Stimulated activated CD4-positive, alpha-beta T cell treated with anti-CD3 and anti-CD28 coated beads, Interleukin-4, amount 100 ng/mL, for 48 hours (primary cell): ENCODE results near the gene SLC12A7.
"Not testable (repeated sequence)": the region's sequence is repeated elsewhere in the genome, so short reads cannot be mapped to it uniquely, and the experiment has no call there.

Source experiments
- DNase-seq, 2 donors: peaks; one replicate each; pipeline ENCODE4 v3.0.0-alpha.2; 2020; ENCODE audit warnings: low read depth in 2 of 2

The SLC12A7 gene

DNA sequence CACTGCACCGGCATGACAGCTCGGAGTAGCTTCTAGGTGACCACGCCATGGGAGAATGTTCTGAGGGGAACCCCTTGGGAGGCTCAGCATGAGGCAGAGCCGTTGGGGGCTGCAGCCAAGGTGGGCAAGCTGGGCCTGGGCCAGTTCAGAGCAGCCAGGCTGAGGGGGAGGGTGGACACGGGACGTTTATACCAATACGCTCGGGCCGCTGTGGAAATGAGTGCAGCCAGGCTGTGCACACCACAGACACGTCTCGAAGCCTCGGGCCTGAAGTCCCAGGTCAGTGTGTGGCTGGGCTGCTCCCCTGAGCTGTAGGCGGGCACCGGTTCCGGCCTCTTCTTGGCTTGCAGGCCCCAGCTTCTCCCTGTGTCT lies 28.9 kb upstream of the SLC12A7 start:
- no peak for DNase-seq

- peak; percentile 75 for DNase-seq
Observed at GRCh38 chr5:1140171-1140817, 28.4 kb upstream of the SLC12A7 start.

GRCh38 chr5:1139331-1140170 lies 27.7 kb upstream of the SLC12A7 start:
- DNase-seq, result no peak

DNA sequence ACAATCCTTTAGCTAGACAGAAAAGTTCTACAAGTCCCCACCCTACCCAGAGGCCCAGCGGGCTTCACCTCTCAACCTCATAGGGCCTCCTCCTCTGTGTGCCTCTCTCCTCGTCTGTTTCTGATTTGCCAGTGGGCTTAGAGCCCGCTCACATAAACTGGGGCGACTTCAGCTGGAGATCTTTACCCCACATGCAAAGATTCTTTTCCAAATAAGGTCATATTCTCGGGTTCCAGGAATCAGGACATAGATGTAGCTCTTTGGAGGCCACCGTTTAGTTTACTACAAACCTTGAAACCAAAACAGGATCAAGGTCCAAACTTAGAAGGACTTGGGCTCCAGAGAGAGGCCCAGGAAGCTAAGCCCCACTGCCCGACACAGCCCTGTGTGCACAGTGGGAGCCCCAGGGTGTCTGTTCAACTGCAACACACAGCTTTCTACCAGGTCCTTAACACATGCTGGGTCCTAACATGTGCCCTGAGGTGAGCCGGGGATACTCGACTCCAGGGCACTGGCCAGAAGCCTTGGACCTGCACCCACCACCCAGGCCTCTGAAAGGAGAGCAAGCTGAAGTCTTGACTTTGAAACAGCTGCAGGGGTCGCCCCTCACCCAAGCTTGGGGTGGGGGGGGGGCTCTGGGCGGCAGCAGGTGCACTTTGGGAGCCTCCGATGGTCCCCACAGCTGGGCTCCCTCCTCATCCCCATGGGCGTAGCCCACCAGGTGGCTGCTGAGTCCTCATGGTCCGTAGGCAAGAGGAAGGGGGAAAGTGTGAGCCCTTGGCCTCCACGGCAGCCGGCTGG lies 26.8 kb upstream of the SLC12A7 start:
- no peak for DNase-seq

- DNase-seq, result peak in 1 of 2 donors; percentile 4
Observed at GRCh38 chr5:1137567-1138444, 25.9 kb upstream of the SLC12A7 start.

DNA sequence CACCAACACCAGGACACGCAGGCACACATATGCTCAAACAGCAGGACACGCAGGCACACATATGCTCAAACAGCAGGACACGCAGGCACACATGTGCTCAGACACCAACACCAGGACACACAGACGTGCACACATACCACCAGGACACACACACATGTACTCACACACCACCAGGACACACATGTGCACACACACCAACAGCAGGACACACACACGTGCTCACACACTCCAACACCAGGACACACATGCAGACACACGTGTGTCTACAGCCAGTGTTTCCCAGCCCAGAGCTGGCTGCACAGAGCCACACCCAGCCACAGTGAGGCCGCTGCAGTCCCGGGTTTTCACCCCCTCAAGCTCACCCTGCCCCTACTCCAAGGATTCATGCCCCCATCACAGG lies 25.0 kb upstream of the SLC12A7 start:
- DNase-seq, result no peak

DNA sequence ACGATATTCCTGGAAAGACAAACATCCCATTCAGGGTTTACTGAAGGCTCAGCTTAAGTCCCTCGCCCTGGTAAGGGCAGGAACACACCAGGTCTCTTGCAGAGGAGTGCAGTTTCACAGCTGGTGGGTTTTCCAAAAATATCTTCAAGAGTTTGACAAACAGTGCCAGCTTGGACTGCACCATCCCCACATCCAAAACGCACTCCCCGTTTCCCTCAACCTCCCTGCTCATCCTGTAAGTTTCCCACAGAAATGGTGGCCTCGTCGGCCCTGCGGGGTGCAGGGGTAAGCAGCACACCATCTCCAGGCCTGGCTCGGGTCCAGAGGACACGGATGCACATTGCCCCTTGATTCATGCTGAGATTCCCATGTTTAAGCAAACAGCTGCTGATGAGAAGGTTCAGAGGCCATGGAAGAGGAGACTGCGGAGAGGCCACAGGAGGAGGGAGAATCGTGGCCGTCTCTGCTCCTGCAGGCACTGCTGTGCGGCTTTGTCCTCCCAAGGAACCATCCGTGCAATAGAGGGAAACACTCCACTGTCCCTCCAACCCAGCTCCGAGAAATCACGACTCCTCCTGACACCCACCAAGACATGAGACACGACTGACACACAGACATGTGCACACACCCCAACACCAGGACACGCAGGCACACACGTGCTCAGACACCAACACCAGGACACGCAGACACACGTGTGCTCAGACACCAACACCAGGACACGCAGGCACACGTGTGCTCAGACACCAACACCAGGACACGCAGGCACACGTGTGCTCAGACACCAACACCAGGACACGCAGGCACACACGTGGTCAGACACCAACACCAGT lies 24.0 kb upstream of the SLC12A7 start:
- no peak for DNase-seq

DNA sequence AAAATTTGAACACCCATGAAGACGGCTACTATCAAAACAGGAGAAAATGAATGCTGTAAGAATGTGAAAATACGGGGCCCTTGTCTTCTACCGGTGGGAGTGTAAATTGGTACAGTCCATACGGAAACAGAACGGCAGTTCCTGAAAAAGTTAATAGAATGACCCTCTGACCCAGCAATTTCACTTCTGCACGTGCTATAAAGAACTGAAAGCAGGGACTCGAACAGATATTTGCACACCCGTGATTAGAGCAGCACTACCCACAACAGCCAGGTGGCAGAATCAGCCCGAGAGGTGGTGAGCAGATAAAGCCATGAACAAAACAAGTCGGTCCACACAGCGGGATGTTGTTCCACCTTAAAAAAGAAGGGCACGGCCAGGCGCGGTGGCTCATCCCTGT lies 22.6 kb upstream of the SLC12A7 start:
- no peak for DNase-seq

GRCh38 chr5:1133510-1134201 lies 21.8 kb upstream of the SLC12A7 start:
- no peak for DNase-seq

GRCh38 chr5:1133108-1133507 lies 21.2 kb upstream of the SLC12A7 start:
- no peak for DNase-seq

GRCh38 chr5:1132570-1132969 lies 20.7 kb upstream of the SLC12A7 start:
- no peak for DNase-seq

GRCh38 chr5:1131726-1132125 lies 19.9 kb upstream of the SLC12A7 start:
- DNase-seq, result no peak

DNA sequence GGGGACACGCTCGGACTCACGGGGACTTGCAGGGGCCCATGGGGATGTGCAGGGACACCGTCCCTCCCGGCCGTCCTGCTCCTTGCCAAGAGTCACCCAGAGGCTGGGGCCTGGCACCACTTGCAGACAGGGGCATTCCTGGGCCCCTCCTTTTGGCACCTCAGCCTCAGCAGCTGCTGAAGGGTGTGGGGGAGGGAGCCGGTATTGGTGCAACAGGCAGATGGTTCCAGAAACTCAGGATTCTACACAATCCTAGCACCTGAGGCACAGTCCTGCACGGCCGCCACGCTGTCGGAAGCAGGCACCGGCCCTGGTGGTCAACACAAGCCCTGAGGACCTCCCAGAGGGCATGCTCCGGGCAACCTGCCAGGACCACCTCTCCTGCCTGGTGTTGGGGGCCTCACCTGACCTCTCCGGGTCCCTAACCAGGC lies 19.3 kb upstream of the SLC12A7 start:
- DNase-seq, result no peak

GRCh38 chr5:1130218-1130946 lies 18.5 kb upstream of the SLC12A7 start:
- no peak for DNase-seq

- DNase-seq, result no peak
Observed at GRCh38 chr5:1129711-1130055, 17.8 kb upstream of the SLC12A7 start.

DNA sequence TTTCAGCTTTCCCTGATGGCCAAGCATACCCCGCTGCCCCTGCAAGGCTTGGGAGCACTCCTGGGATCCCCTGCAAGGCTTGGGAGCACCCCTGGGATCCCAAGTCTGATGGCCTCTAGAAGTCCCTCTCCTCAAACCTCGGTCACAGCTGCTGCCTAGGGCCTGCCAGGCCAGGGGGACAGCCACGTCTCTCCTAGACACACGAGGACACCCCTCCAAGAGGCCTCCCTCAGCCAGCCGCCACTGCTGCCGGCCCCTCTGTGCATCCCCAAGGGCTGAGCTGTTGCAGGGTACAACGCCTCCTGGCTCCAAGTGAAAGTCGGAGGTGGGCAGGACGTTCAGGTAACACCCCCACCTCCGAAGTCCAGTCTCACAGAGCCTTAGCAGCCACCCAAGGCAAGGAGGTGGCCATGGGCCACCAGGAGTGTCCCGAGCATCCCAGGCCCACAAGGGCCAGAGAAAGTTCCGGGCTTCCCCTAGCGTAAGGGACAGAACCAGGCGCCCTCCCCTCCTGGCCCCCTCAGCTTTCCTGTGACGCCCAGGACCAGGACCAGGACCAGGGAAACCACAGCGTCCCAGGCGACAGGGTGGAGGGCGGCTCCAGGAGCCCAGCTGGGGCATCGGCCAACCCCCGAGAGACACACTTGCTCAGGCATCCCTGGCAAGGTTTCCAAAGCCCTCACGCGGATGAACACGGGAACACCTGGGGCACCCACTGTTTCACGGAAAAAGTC lies 17.3 kb upstream of the SLC12A7 start:
- no peak for DNase-seq

GRCh38 chr5:1127959-1128785 lies 16.3 kb upstream of the SLC12A7 start:
- no peak for DNase-seq

- not testable (repeated sequence) for DNase-seq
Observed at GRCh38 chr5:1125695-1126094, 13.8 kb upstream of the SLC12A7 start.
